ENCODE measurements around the gene GTF2IRD1.
"Not testable (repeated sequence)": the region's sequence is repeated elsewhere in the genome, so short reads cannot be mapped to it uniquely, and the experiment has no call there.

The GTF2IRD1 gene

GRCh38 chr7:74453322-74454011, at the start of gene GTF2IRD1:
Gene GTF2IRD1, plus strand, starts transcription at chr7:74453906. Its CDS starts 54,175 bp downstream, at chr7:74508081.
- peak; percentile 67 for DNase-seq

- DNase-seq: no peak
Measured at GRCh38 chr7:74404388-74404700, 49.4 kb upstream of the GTF2IRD1 start.

GRCh38 chr7:74404741-74405140, 49.0 kb upstream of the GTF2IRD1 start:
- no peak for DNase-seq

GRCh38 chr7:74405191-74405898, 48.4 kb upstream of the GTF2IRD1 start:
- no peak for DNase-seq

GRCh38 chr7:74405899-74406512, 47.7 kb upstream of the GTF2IRD1 start:
- DNase-seq: no peak

- DNase-seq: no peak
Measured at GRCh38 chr7:74407958-74408357, 45.7 kb upstream of the GTF2IRD1 start.

GRCh38 chr7:74409571-74409970, 44.1 kb upstream of the GTF2IRD1 start:
- no peak for DNase-seq

GRCh38 chr7:74410772-74411171, 42.9 kb upstream of the GTF2IRD1 start:
- no peak for DNase-seq

GRCh38 chr7:74411571-74411970, 42.1 kb upstream of the GTF2IRD1 start:
- not testable (repeated sequence) for DNase-seq

GRCh38 chr7:74412056-74412455, 41.6 kb upstream of the GTF2IRD1 start:
- no peak for DNase-seq

GRCh38 chr7:74412603-74413002, 41.1 kb upstream of the GTF2IRD1 start:
- no peak for DNase-seq

- DNase-seq: not testable (repeated sequence)
Measured at GRCh38 chr7:74414595-74415333, 38.9 kb upstream of the GTF2IRD1 start.

GRCh38 chr7:74417419-74417971, 36.2 kb upstream of the GTF2IRD1 start:
- DNase-seq: peak; percentile 64

GRCh38 chr7:74418076-74418475, 35.6 kb upstream of the GTF2IRD1 start:
- DNase-seq: no peak

GRCh38 chr7:74418538-74418937, 35.2 kb upstream of the GTF2IRD1 start:
- no peak for DNase-seq

GRCh38 chr7:74419232-74419631, 34.5 kb upstream of the GTF2IRD1 start:
- not testable (repeated sequence) for DNase-seq

- no peak for DNase-seq
Measured at GRCh38 chr7:74420006-74420405, 33.7 kb upstream of the GTF2IRD1 start.

GRCh38 chr7:74424291-74424880, 29.3 kb upstream of the GTF2IRD1 start:
- DNase-seq: no peak

GRCh38 chr7:74428023-74428422, 25.7 kb upstream of the GTF2IRD1 start:
- DNase-seq: no peak

GRCh38 chr7:74429153-74429747, 24.5 kb upstream of the GTF2IRD1 start:
- DNase-seq: no peak

GRCh38 chr7:74430409-74430808, 23.3 kb upstream of the GTF2IRD1 start:
- DNase-seq: not testable (repeated sequence)

- no peak for DNase-seq
Measured at GRCh38 chr7:74430961-74431466, 22.7 kb upstream of the GTF2IRD1 start.

All from activated T-cell treated with anti-CD3 and anti-CD28 coated beads, Interleukin-2, amount 50 U/mL, for 1 hour (primary cell).